HepG2 (cell line): ENCODE results near the gene RRP8.

Source experiments
- CC2D1A ChIP-seq: sonication (generic); formaldehyde crosslinking; IDR thresholded peaks from 2 replicates; pipeline ENCODE4 v1.8.1; 2023; ENCODE audit warnings: mild to moderate bottlenecking, missing genetic modification reagents
- HDAC6 ChIP-seq: fragments of 200-600 bp; sonication (generic); IDR thresholded peaks from 2 replicates; pipeline ENCODE4 v1.7.0; 2017; ENCODE audit warnings: mild to moderate bottlenecking, antibody characterized with exemption, low read length, low read depth
- MAFK ChIP-seq, 2 experiments: IDR thresholded peaks in 1 of 2; conservative IDR thresholded peaks in 1 of 2; 2 replicates each; pipeline ENCODE4 v1.6.1; 2011; ENCODE audit warnings: improper control_type of control experiment in 2 of 2, low read length in 2 of 2
- ZNF12 ChIP-seq: sonication (generic); formaldehyde crosslinking; IDR thresholded peaks from 2 replicates; pipeline ENCODE4 v1.5.0; 2020; ENCODE audit warnings: missing genetic modification reagents
- TF ChIP-seq, protein P1 (sequence below): sonication (generic); formaldehyde crosslinking; IDR thresholded peaks from 2 replicates; pipeline ENCODE4 v1.9.0; 2021; ENCODE audit warnings: missing genetic modification reagents, mild to moderate bottlenecking, borderline replicate concordance
- TF ChIP-seq, protein P2 (sequence below): sonication (generic); formaldehyde crosslinking; IDR thresholded peaks from 2 replicates; pipeline ENCODE4 v1.5.0; 2020; ENCODE audit warnings: mild to moderate bottlenecking, missing genetic modification reagents, moderate library complexity
- TF ChIP-seq, protein P3 (sequence below): sonication (generic); formaldehyde crosslinking; IDR thresholded peaks from 2 replicates; pipeline ENCODE4 v1.4.0; 2020; ENCODE audit warnings: missing genetic modification reagents
- TF ChIP-seq, protein P4 (sequence below): sonication (generic); formaldehyde crosslinking; conservative IDR thresholded peaks from 2 replicates; pipeline ENCODE4 v1.8.0; 2022; ENCODE audit warnings: missing genetic modification reagents
- TF ChIP-seq, protein P5 (sequence below): sonication (generic); formaldehyde crosslinking; IDR thresholded peaks from 2 replicates; pipeline ENCODE4 v1.9.0; 2021; ENCODE audit warnings: missing genetic modification reagents, borderline replicate concordance
- TF ChIP-seq, protein P6 (sequence below): sonication (generic); formaldehyde crosslinking; IDR thresholded peaks from 2 replicates; pipeline ENCODE4 v1.4.0; 2020; ENCODE audit warnings: missing genetic modification reagents

DNA sequence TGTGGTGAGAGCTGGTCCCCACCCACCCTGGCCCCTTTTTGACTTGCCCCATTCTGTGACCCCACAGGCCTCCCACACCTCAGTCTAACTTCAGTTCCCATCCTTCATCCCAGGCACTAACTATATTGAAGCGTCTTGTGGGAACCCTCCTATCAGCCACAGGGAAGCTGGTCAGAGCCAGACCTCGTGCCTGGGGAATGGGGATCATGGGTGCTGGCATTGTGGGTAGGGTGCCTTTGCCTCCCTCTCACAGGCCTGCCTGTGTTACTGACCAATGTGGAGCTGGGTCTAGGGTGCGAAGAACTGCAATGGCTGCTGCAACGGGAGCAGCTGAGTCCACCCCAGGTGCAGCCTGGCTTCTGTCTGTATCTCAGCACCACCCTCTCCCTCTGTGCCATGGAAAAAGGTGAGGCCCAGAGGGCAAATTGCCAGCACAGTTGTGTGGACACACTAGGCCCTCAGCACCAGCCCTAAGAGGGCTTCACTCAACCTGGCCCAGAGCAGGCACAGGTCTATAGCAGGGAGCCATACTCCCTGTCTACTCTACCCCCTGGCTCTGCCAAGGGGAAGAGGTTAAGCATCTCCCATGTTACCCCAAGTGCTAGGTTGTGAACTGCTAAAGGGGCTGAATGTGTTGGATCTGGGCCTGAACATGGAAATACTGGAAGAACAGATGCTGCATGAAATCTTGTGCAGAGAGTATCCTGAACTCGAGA lies 37.3 kb downstream of the RRP8 start:
- TF ChIP-seq, protein P1, sequence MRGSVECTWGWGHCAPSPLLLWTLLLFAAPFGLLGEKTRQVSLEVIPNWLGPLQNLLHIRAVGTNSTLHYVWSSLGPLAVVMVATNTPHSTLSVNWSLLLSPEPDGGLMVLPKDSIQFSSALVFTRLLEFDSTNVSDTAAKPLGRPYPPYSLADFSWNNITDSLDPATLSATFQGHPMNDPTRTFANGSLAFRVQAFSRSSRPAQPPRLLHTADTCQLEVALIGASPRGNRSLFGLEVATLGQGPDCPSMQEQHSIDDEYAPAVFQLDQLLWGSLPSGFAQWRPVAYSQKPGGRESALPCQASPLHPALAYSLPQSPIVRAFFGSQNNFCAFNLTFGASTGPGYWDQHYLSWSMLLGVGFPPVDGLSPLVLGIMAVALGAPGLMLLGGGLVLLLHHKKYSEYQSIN (CRISPR knock-in tag): no peak
- TF ChIP-seq, protein P2, sequence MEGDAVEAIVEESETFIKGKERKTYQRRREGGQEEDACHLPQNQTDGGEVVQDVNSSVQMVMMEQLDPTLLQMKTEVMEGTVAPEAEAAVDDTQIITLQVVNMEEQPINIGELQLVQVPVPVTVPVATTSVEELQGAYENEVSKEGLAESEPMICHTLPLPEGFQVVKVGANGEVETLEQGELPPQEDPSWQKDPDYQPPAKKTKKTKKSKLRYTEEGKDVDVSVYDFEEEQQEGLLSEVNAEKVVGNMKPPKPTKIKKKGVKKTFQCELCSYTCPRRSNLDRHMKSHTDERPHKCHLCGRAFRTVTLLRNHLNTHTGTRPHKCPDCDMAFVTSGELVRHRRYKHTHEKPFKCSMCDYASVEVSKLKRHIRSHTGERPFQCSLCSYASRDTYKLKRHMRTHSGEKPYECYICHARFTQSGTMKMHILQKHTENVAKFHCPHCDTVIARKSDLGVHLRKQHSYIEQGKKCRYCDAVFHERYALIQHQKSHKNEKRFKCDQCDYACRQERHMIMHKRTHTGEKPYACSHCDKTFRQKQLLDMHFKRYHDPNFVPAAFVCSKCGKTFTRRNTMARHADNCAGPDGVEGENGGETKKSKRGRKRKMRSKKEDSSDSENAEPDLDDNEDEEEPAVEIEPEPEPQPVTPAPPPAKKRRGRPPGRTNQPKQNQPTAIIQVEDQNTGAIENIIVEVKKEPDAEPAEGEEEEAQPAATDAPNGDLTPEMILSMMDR (CRISPR knock-in tag): no peak
- TF ChIP-seq MAFK (conservative IDR thresholded peaks at IDR 0.05 in 1 of 2, IDR thresholded peaks at IDR 0.05 in 1 of 2; ENCODE audit: low read length in 2 of 2): no peak
- TF ChIP-seq, protein P3, sequence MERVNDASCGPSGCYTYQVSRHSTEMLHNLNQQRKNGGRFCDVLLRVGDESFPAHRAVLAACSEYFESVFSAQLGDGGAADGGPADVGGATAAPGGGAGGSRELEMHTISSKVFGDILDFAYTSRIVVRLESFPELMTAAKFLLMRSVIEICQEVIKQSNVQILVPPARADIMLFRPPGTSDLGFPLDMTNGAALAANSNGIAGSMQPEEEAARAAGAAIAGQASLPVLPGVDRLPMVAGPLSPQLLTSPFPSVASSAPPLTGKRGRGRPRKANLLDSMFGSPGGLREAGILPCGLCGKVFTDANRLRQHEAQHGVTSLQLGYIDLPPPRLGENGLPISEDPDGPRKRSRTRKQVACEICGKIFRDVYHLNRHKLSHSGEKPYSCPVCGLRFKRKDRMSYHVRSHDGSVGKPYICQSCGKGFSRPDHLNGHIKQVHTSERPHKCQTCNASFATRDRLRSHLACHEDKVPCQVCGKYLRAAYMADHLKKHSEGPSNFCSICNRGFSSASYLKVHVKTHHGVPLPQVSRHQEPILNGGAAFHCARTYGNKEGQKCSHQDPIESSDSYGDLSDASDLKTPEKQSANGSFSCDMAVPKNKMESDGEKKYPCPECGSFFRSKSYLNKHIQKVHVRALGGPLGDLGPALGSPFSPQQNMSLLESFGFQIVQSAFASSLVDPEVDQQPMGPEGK (CRISPR knock-in tag): no peak
- no peak for TF ChIP-seq ZNF12 (CRISPR knock-in tag)
- TF ChIP-seq CC2D1A (CRISPR knock-in tag): no peak
- TF ChIP-seq, protein P4, sequence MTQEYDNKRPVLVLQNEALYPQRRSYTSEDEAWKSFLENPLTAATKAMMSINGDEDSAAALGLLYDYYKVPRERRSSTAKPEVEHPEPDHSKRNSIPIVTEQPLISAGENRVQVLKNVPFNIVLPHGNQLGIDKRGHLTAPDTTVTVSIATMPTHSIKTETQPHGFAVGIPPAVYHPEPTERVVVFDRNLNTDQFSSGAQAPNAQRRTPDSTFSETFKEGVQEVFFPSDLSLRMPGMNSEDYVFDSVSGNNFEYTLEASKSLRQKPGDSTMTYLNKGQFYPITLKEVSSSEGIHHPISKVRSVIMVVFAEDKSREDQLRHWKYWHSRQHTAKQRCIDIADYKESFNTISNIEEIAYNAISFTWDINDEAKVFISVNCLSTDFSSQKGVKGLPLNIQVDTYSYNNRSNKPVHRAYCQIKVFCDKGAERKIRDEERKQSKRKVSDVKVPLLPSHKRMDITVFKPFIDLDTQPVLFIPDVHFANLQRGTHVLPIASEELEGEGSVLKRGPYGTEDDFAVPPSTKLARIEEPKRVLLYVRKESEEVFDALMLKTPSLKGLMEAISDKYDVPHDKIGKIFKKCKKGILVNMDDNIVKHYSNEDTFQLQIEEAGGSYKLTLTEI (CRISPR knock-in tag): no peak
- TF ChIP-seq, protein P5, sequence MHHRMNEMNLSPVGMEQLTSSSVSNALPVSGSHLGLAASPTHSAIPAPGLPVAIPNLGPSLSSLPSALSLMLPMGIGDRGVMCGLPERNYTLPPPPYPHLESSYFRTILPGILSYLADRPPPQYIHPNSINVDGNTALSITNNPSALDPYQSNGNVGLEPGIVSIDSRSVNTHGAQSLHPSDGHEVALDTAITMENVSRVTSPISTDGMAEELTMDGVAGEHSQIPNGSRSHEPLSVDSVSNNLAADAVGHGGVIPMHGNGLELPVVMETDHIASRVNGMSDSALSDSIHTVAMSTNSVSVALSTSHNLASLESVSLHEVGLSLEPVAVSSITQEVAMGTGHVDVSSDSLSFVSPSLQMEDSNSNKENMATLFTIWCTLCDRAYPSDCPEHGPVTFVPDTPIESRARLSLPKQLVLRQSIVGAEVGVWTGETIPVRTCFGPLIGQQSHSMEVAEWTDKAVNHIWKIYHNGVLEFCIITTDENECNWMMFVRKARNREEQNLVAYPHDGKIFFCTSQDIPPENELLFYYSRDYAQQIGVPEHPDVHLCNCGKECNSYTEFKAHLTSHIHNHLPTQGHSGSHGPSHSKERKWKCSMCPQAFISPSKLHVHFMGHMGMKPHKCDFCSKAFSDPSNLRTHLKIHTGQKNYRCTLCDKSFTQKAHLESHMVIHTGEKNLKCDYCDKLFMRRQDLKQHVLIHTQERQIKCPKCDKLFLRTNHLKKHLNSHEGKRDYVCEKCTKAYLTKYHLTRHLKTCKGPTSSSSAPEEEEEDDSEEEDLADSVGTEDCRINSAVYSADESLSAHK (CRISPR knock-in tag): no peak
- no peak for TF ChIP-seq HDAC6
- TF ChIP-seq, protein P6, sequence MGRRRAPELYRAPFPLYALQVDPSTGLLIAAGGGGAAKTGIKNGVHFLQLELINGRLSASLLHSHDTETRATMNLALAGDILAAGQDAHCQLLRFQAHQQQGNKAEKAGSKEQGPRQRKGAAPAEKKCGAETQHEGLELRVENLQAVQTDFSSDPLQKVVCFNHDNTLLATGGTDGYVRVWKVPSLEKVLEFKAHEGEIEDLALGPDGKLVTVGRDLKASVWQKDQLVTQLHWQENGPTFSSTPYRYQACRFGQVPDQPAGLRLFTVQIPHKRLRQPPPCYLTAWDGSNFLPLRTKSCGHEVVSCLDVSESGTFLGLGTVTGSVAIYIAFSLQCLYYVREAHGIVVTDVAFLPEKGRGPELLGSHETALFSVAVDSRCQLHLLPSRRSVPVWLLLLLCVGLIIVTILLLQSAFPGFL (CRISPR knock-in tag): no peak
